HepG2 (cell line): Measurements from ENCODE around the gene PTMA. TPM values are rescaled to one million over a fixed set of nuclear protein-coding genes. Genes with fewer than 3 reads are reported as not detected.

Source experiments
- GZF1 ChIP-seq: sonication (generic); formaldehyde crosslinking; IDR thresholded peaks from 2 replicates; pipeline ENCODE4 v1.5.1; 2020; ENCODE audit warnings: mild to moderate bottlenecking, missing genetic modification reagents
- KLF11 ChIP-seq: IDR thresholded peaks from 2 replicates; pipeline ENCODE4 v1.6.1; 2016; ENCODE audit warnings: missing compliant biosample characterization
- RBM39 ChIP-seq: fragments of 200-400 bp; formaldehyde crosslinking; IDR thresholded peaks from one replicate; pipeline ENCODE4 v1.6.1; 2018; ENCODE audit warnings: antibody characterized with exemption, mild to moderate bottlenecking, low read depth, low read length; ENCODE audit not compliant: poor library complexity, severe bottlenecking
- ZFP90 ChIP-seq: sonication (generic); formaldehyde crosslinking; IDR thresholded peaks from 2 replicates; pipeline ENCODE4 v1.8.0; 2022; ENCODE audit warnings: missing genetic modification reagents, mild to moderate bottlenecking, inconsistent platforms, borderline replicate concordance
- ZNF160 ChIP-seq: sonication (generic); formaldehyde crosslinking; IDR thresholded peaks from 2 replicates; pipeline ENCODE4 v1.8.0; 2022; ENCODE audit warnings: mild to moderate bottlenecking, inconsistent platforms, missing genetic modification reagents
- ZNF230 ChIP-seq: sonication (generic); formaldehyde crosslinking; IDR thresholded peaks from 2 replicates; pipeline ENCODE4 v1.4.0; 2020; ENCODE audit warnings: mild to moderate bottlenecking, missing genetic modification reagents
- ZNF3 ChIP-seq: IDR thresholded peaks from 2 replicates; pipeline ENCODE4 v1.7.0; 2017; ENCODE audit warnings: inconsistent platforms
- ZNF337 ChIP-seq: sonication (generic); formaldehyde crosslinking; IDR thresholded peaks from 2 replicates; pipeline ENCODE4 v1.5.1; 2020; ENCODE audit warnings: missing genetic modification reagents, low read depth, mild to moderate bottlenecking, borderline replicate concordance
- ZNF460 ChIP-seq: sonication (generic); formaldehyde crosslinking; IDR thresholded peaks from 2 replicates; pipeline ENCODE4 v1.5.1; 2020; ENCODE audit warnings: missing genetic modification reagents, mild to moderate bottlenecking, borderline replicate concordance
- ZNF605 ChIP-seq: sonication (generic); formaldehyde crosslinking; IDR thresholded peaks from 2 replicates; pipeline ENCODE4 v1.8.0; 2022; ENCODE audit warnings: mild to moderate bottlenecking, missing genetic modification reagents
- ZNF607 ChIP-seq: sonication (generic); formaldehyde crosslinking; IDR thresholded peaks from 2 replicates; pipeline ENCODE4 v1.5.1; 2020; ENCODE audit warnings: missing genetic modification reagents, mild to moderate bottlenecking, borderline replicate concordance
- ZNF709 ChIP-seq: sonication (generic); formaldehyde crosslinking; IDR thresholded peaks from 2 replicates; pipeline ENCODE4 v1.5.0; 2020; ENCODE audit warnings: mild to moderate bottlenecking, missing genetic modification reagents
- ZNF773 ChIP-seq: sonication (generic); formaldehyde crosslinking; IDR thresholded peaks from 2 replicates; pipeline ENCODE4 v1.4.0; 2020; ENCODE audit warnings: missing genetic modification reagents, borderline replicate concordance
- ZSCAN31 ChIP-seq: sonication (generic); formaldehyde crosslinking; IDR thresholded peaks from 2 replicates; pipeline ENCODE4 v1.5.0; 2020; ENCODE audit warnings: low read depth, mild to moderate bottlenecking, missing genetic modification reagents
- polyA plus RNA-seq, 8 experiments: library from polyadenylated mRNA; depleted of rRNA in 3 of 8; stranded (reverse) in 7 of 8; unstranded in 1 of 8; fragments of >200 nt; fragmentation: Illumina TruSeq in 4 of 8; extraction: Trizol in 4 of 8; gene quantifications; 2 replicates each; pipeline versions ENCODE4 v1.2.1 to v1.2.3, GENCODE V29; 2011 to 2016; ENCODE audit warnings: low read depth in 4 of 8, missing spikeins in 1 of 8, mixed read lengths in 1 of 8; ENCODE audit not compliant: insufficient read depth in 1 of 8
- total RNA-seq, 5 experiments: library from RNA; depleted of rRNA; stranded (reverse); fragments of >200 nt; fragmentation: Illumina TruSeq; extraction: Trizol; gene quantifications; 2 replicates each; pipeline ENCODE4 v1.2.3, GENCODE V29; 2016; ENCODE audit warnings: low read depth in 1 of 5
- TF ChIP-seq, protein P1 (sequence below): sonication (generic); formaldehyde crosslinking; IDR thresholded peaks from 2 replicates; pipeline ENCODE4 v1.4.0; 2020; ENCODE audit warnings: missing genetic modification reagents, mild to moderate bottlenecking, borderline replicate concordance
- TF ChIP-seq, protein P2 (sequence below): IDR thresholded peaks from 2 replicates; pipeline ENCODE4 v1.6.1; 2016; ENCODE audit warnings: low read depth, control low read depth
- TF ChIP-seq, protein P3 (sequence below): sonication (generic); formaldehyde crosslinking; conservative IDR thresholded peaks from 2 replicates; pipeline ENCODE4 v1.4.0; 2020; ENCODE audit warnings: missing genetic modification reagents
- TF ChIP-seq, protein P4 (sequence below): sonication (generic); formaldehyde crosslinking; IDR thresholded peaks from 2 replicates; pipeline ENCODE4 v1.5.0; 2020; ENCODE audit warnings: mild to moderate bottlenecking, missing genetic modification reagents, moderate library complexity
- TF ChIP-seq, protein P5 (sequence below): sonication (generic); formaldehyde crosslinking; IDR thresholded peaks from 2 replicates; pipeline ENCODE4 v1.4.0; 2020; ENCODE audit warnings: missing genetic modification reagents

PTMA gene
- total and polyA plus RNA-seq, 2 of the 13 experiments (the other 11 are each of a cell fraction or from before 2014, with no cell fraction given): 190 to 1,086 TPM

DNA sequence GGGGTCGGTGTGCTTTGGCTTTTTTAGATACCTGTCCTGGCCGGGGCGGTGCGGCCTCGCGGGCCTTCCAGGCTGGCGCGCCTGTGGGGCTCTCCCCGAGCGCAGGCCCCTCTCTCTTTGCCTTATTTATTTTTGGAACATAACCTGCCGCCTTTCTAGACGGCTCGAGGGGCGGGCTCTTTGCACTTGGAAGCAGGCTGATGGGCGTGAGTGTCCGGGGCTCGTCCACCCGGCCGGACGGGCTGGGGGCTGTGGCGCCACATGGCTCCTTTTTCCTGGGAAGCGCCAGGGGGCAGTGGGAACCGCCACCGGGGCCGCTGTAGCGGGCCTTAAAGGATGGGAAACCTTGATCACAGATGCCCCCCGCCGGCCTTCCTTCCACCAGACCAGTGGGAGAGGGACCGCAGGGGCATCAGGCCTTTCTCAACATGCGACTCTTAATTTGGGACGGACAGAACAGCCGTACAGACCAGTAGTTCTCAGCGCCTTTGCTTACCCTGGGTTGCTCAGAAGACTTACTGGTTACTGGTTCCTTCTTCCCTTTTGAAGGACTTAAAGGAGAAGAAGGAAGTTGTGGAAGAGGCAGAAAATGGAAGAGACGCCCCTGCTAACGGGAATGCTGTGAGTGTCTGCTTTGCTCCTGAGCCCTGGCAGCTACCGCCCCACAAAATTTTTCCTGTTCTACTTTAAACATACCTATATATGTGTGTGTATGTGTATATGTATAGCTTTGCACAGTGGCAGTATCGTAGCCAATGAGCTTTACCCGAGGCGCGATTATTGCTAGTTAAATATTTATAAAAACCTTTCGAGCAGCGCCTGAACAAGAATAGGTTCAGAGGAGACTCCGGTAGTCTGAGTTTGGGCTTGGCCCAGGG lies 2.7 kb downstream of the PTMA start (continued):
- TF ChIP-seq, protein P1, sequence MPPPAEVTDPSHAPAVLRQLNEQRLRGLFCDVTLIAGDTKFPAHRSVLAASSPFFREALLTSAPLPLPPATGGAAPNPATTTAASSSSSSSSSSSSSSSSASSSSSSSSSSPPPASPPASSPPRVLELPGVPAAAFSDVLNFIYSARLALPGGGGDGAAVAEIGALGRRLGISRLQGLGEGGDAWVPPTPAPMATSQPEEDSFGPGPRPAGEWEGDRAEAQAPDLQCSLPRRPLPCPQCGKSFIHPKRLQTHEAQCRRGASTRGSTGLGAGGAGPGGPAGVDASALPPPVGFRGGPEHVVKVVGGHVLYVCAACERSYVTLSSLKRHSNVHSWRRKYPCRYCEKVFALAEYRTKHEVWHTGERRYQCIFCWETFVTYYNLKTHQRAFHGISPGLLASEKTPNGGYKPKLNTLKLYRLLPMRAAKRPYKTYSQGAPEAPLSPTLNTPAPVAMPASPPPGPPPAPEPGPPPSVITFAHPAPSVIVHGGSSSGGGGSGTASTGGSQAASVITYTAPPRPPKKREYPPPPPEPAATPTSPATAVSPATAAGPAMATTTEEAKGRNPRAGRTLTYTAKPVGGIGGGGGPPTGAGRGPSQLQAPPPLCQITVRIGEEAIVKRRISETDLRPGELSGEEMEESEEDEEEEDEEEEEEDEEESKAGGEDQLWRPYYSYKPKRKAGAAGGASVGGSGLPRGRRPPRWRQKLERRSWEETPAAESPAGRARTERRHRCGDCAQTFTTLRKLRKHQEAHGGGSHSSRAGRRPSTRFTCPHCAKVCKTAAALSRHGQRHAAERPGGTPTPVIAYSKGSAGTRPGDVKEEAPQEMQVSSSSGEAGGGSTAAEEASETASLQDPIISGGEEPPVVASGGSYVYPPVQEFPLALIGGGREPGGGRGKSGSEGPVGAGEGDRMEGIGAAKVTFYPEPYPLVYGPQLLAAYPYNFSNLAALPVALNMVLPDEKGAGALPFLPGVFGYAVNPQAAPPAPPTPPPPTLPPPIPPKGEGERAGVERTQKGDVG: no peak
- no peak for TF ChIP-seq ZNF3
- no peak for TF ChIP-seq ZNF230 (CRISPR knock-in tag)
- TF ChIP-seq GZF1 (CRISPR knock-in tag): 0 out of 2 replicates have a peak, but pooled peaks have one; percentile 59
- TF ChIP-seq, protein P2, sequence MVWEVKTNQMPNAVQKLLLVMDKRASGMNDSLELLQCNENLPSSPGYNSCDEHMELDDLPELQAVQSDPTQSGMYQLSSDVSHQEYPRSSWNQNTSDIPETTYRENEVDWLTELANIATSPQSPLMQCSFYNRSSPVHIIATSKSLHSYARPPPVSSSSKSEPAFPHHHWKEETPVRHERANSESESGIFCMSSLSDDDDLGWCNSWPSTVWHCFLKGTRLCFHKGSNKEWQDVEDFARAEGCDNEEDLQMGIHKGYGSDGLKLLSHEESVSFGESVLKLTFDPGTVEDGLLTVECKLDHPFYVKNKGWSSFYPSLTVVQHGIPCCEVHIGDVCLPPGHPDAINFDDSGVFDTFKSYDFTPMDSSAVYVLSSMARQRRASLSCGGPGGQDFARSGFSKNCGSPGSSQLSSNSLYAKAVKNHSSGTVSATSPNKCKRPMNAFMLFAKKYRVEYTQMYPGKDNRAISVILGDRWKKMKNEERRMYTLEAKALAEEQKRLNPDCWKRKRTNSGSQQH (CRISPR knock-in tag): no peak
- TF ChIP-seq ZNF160: 0 out of 2 replicates have a peak, but pooled peaks have one; percentile 66
- TF ChIP-seq ZNF337: no peak
- TF ChIP-seq, protein P3, sequence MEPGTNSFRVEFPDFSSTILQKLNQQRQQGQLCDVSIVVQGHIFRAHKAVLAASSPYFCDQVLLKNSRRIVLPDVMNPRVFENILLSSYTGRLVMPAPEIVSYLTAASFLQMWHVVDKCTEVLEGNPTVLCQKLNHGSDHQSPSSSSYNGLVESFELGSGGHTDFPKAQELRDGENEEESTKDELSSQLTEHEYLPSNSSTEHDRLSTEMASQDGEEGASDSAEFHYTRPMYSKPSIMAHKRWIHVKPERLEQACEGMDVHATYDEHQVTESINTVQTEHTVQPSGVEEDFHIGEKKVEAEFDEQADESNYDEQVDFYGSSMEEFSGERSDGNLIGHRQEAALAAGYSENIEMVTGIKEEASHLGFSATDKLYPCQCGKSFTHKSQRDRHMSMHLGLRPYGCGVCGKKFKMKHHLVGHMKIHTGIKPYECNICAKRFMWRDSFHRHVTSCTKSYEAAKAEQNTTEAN: no peak
- TF ChIP-seq ZSCAN31 (CRISPR knock-in tag): no peak; the same call in 1 of the 2 replicates
- TF ChIP-seq, protein P4, sequence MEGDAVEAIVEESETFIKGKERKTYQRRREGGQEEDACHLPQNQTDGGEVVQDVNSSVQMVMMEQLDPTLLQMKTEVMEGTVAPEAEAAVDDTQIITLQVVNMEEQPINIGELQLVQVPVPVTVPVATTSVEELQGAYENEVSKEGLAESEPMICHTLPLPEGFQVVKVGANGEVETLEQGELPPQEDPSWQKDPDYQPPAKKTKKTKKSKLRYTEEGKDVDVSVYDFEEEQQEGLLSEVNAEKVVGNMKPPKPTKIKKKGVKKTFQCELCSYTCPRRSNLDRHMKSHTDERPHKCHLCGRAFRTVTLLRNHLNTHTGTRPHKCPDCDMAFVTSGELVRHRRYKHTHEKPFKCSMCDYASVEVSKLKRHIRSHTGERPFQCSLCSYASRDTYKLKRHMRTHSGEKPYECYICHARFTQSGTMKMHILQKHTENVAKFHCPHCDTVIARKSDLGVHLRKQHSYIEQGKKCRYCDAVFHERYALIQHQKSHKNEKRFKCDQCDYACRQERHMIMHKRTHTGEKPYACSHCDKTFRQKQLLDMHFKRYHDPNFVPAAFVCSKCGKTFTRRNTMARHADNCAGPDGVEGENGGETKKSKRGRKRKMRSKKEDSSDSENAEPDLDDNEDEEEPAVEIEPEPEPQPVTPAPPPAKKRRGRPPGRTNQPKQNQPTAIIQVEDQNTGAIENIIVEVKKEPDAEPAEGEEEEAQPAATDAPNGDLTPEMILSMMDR (CRISPR knock-in tag): peak; percentile 50
- TF ChIP-seq ZNF709 (CRISPR knock-in tag): no peak
- TF ChIP-seq RBM39: peak; percentile 5
- TF ChIP-seq ZNF605 (CRISPR knock-in tag): 0 out of 2 replicates have a peak, but pooled peaks have one; percentile 21
- TF ChIP-seq KLF11 (CRISPR knock-in tag): no peak
- TF ChIP-seq ZFP90 (CRISPR knock-in tag): peak; percentile 60; the same call in 1 of the 2 replicates
- no peak for TF ChIP-seq ZNF607
- TF ChIP-seq, protein P5, sequence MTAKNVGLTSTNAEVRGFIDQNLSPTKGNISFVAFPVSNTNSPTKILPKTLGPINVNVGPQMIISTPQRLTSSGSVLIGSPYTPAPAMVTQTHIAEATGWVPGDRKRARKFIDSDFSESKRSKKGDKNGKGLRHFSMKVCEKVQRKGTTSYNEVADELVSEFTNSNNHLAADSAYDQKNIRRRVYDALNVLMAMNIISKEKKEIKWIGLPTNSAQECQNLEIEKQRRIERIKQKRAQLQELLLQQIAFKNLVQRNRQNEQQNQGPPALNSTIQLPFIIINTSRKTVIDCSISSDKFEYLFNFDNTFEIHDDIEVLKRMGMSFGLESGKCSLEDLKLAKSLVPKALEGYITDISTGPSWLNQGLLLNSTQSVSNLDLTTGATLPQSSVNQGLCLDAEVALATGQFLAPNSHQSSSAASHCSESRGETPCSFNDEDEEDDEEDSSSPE: no peak
- no peak for TF ChIP-seq ZNF460 (CRISPR knock-in tag)
- no peak for TF ChIP-seq ZNF773 (CRISPR knock-in tag)
